IMR-90 (cell line): Measurements from ENCODE around the gene RAB12. TPM values are rescaled to one million over a fixed set of nuclear protein-coding genes. Genes with fewer than 3 reads are reported as not detected.

Experiments
- ATAC-seq: fragments of 200-7000 bp; cut with Tn5 transposase; 2 replicates; pipeline ENCODE4 v1.9.1; 2020; ENCODE audit warnings: low read depth, mild to moderate bottlenecking, moderate library complexity
- BruUV-seq: library from RNA; stranded (reverse); fragments of 400-500 nt; replicated peaks from 2 replicates; lab custom pipeline; 2021; lab: Mats Ljungman, UMichigan
- CTCF ChIA-PET: fragments of 300-600 bp; formaldehyde crosslinking; extraction: SDS; loops from one replicate; lab custom pipeline; 2021; ENCODE audit warnings: antibody characterized with exemption; lab: Yijun Ruan, JAX
- POLR2A ChIA-PET: fragments of 300-600 bp; sonication (Branson Sonifier 250); formaldehyde crosslinking; loops from one replicate; lab custom pipeline; 2022; ENCODE audit warnings: antibody characterized with exemption; ENCODE audit not compliant: unreplicated experiment; lab: Charles Lee
- DNase-seq: peaks from one replicate; pipeline ENCODE4 v3.0.0; 2013
- H2AFZ ChIP-seq: replicated peaks from 2 replicates; pipeline ENCODE3; 2013; ENCODE audit warnings: low read length, mild to moderate bottlenecking; ENCODE audit not compliant: poor library complexity
- H2AK5ac ChIP-seq: 2 replicates; pipeline ENCODE4 v1.6.1; 2013; ENCODE audit warnings: low read depth, low read length, inconsistent platforms
- H2AK9ac ChIP-seq: replicated peaks from 2 replicates; pipeline ENCODE3; 2013; ENCODE audit warnings: mild to moderate bottlenecking, low read depth, low read length, moderate library complexity; ENCODE audit not compliant: poor library complexity
- H2BK120ac ChIP-seq: 2 replicates; pipeline ENCODE4 v1.6.1; 2013; ENCODE audit warnings: low read depth, low read length, inconsistent platforms
- H2BK15ac ChIP-seq: 3 replicates; pipeline ENCODE4 v1.6.1; 2013; ENCODE audit warnings: low read depth, low read length, inconsistent platforms
- H2BK20ac ChIP-seq: 2 replicates; pipeline ENCODE4 v1.6.1; 2013; ENCODE audit warnings: low read depth, mild to moderate bottlenecking, inconsistent platforms, low read length, moderate library complexity
- H2BK5ac ChIP-seq: 2 replicates; pipeline ENCODE4 v1.6.1; 2013; ENCODE audit warnings: mild to moderate bottlenecking, low read depth, low read length, inconsistent platforms; ENCODE audit not compliant: poor library complexity, severe bottlenecking
- H3K14ac ChIP-seq: replicated peaks from 2 replicates; pipeline ENCODE4 v1.6.1; 2013; ENCODE audit warnings: low read depth, low read length, inconsistent platforms
- H3K18ac ChIP-seq: 2 replicates; pipeline ENCODE4 v1.6.1; 2013; ENCODE audit warnings: low read depth, low read length, control low read depth
- H3K23ac ChIP-seq: 2 replicates; pipeline ENCODE4 v1.6.1; 2013; ENCODE audit warnings: low read depth, low read length, inconsistent platforms
- H3K27ac ChIP-seq: 2 replicates; pipeline ENCODE4 v1.5.1; 2013; ENCODE audit warnings: mild to moderate bottlenecking, control low read depth, low read length; ENCODE audit not compliant: insufficient read depth
- H3K27me3 ChIP-seq: 2 replicates; pipeline ENCODE4 v1.6.1; 2013; ENCODE audit warnings: low read length; ENCODE audit not compliant: control insufficient read depth, insufficient read depth
- H3K36me3 ChIP-seq: 2 replicates; pipeline ENCODE4 v1.6.1; 2013; ENCODE audit warnings: low read length, mixed read lengths; ENCODE audit not compliant: control insufficient read depth, insufficient read depth
- H3K4ac ChIP-seq: 2 replicates; pipeline ENCODE4 v1.6.1; 2013; ENCODE audit warnings: low read depth, low read length, inconsistent platforms
- H3K4me1 ChIP-seq: 2 replicates; pipeline ENCODE4 v1.6.1; 2013; ENCODE audit warnings: low read length, mixed read lengths; ENCODE audit not compliant: control insufficient read depth, insufficient read depth
- H3K4me2 ChIP-seq: 2 replicates; pipeline ENCODE4 v1.6.1; 2013; ENCODE audit warnings: low read depth, mild to moderate bottlenecking, control low read depth, low read length, moderate library complexity
- H3K4me3 ChIP-seq: 2 replicates; pipeline ENCODE4 v1.5.1; 2013; ENCODE audit warnings: low read depth, mild to moderate bottlenecking, control low read depth, low read length, moderate library complexity; ENCODE audit not compliant: insufficient read depth
- H3K56ac ChIP-seq: 2 replicates; pipeline ENCODE4 v1.6.1; 2013; ENCODE audit warnings: low read length, inconsistent platforms; ENCODE audit not compliant: insufficient read depth; ENCODE audit errors: extremely low read depth
- H3K79me1 ChIP-seq, 2 experiments: 2 replicates each; pipeline ENCODE4 v1.6.1; 2013; ENCODE audit warnings: low read length in 2 of 2, inconsistent platforms in 1 of 2, low read depth in 1 of 2
- H3K9ac ChIP-seq: 2 replicates; pipeline ENCODE4 v1.6.1; 2013; ENCODE audit warnings: low read depth, low read length, control low read depth
- H3K9me1 ChIP-seq: 2 replicates; pipeline ENCODE4 v1.6.1; 2013; ENCODE audit warnings: low read length, inconsistent platforms; ENCODE audit not compliant: insufficient read depth
- H3K9me3 ChIP-seq: 2 replicates; pipeline ENCODE4 v1.6.1; 2013; ENCODE audit warnings: low read length; ENCODE audit not compliant: control insufficient read depth, insufficient read depth
- H4K20me1 ChIP-seq: 2 replicates; pipeline ENCODE4 v1.6.1; 2013; ENCODE audit warnings: low read length, inconsistent platforms; ENCODE audit not compliant: insufficient read depth
- H4K5ac ChIP-seq: 2 replicates; pipeline ENCODE4 v1.6.1; 2013; ENCODE audit warnings: mild to moderate bottlenecking, low read depth, low read length, control low read depth
- H4K8ac ChIP-seq, 2 experiments: 2 replicates each; pipeline ENCODE4 v1.6.1; 2013; ENCODE audit warnings: low read depth in 2 of 2, low read length in 2 of 2, control low read depth in 1 of 2, inconsistent platforms in 1 of 2
- H4K91ac ChIP-seq: 2 replicates; pipeline ENCODE4 v1.6.1; 2013; ENCODE audit warnings: low read depth, low read length, inconsistent platforms; ENCODE audit not compliant: insufficient read depth
- BHLHE40 ChIP-seq: fragments of 150-350 bp; IDR thresholded peaks from 2 replicates; pipeline ENCODE4 v1.6.1; 2016; ENCODE audit warnings: mild to moderate bottlenecking, low read depth, low read length
- CEBPB ChIP-seq: IDR thresholded peaks from 2 replicates; pipeline ENCODE4 v1.6.1; 2012; ENCODE audit warnings: low read depth, low read length, improper control_type of control experiment
- CHD1 ChIP-seq: IDR thresholded peaks from 2 replicates; pipeline ENCODE4 v1.6.1; 2012; ENCODE audit warnings: low read depth, low read length, improper control_type of control experiment
- FOS ChIP-seq: fragments of 150-350 bp; IDR thresholded peaks from 2 replicates; pipeline ENCODE4 v1.6.1; 2016; ENCODE audit warnings: low read depth, low read length
- MAFK ChIP-seq: IDR thresholded peaks from 2 replicates; pipeline ENCODE4 v1.6.1; 2012; ENCODE audit warnings: low read depth, low read length, improper control_type of control experiment
- MAZ ChIP-seq: IDR thresholded peaks from 2 replicates; pipeline ENCODE4 v1.6.1; 2012; ENCODE audit warnings: low read depth, mild to moderate bottlenecking, low read length, improper control_type of control experiment, moderate library complexity, borderline replicate concordance
- MXI1 ChIP-seq: IDR thresholded peaks from 2 replicates; pipeline ENCODE4 v1.6.1; 2012; ENCODE audit warnings: low read depth, mild to moderate bottlenecking, low read length, moderate library complexity, borderline replicate concordance
- NFE2L2 ChIP-seq: fragments of 150-350 bp; IDR thresholded peaks from 2 replicates; pipeline ENCODE4 v1.6.1; 2016; ENCODE audit warnings: low read depth, mild to moderate bottlenecking, low read length
- POLR2A ChIP-seq: IDR thresholded peaks from 2 replicates; pipeline ENCODE4 v1.6.1; 2012; ENCODE audit warnings: mild to moderate bottlenecking, low read depth, low read length
- RCOR1 ChIP-seq: IDR thresholded peaks from 2 replicates; pipeline ENCODE4 v1.6.1; 2012; ENCODE audit warnings: mild to moderate bottlenecking, low read length, improper control_type of control experiment; ENCODE audit not compliant: insufficient replicate concordance
- RFX5 ChIP-seq: IDR thresholded peaks from 2 replicates; pipeline ENCODE4 v1.8.0; 2012; ENCODE audit warnings: low read depth, mild to moderate bottlenecking, low read length, moderate library complexity
- SMC3 ChIP-seq: fragments of 150-350 bp; IDR thresholded peaks from 2 replicates; pipeline ENCODE4 v1.6.1; 2016; ENCODE audit warnings: low read depth, mild to moderate bottlenecking, antibody characterized with exemption, low read length, moderate library complexity
- WGBS, 2 experiments: methylation state at CpG; one replicate each; pipeline versions ENCODE4 v1.1.5 to v1.1.7; 2013; ENCODE audit warnings: missing lambda C conversion rate in 2 of 2; ENCODE audit not compliant: insufficient read length in 1 of 2; ENCODE audit errors: extremely low coverage in 2 of 2; 5-methylcytosine and 5-hydroxymethylcytosine counted together
- dilution Hi-C: fragments of 300-500 bp; cut with HindIII; formaldehyde crosslinking; loops from one replicate; pipeline ENCODE4 v1.14.3; 2018; ENCODE audit warnings: low sequenced_read_pairs; ENCODE audit not compliant: unreplicated experiment
- in situ Hi-C: fragments of 300-500 bp; cut with MboI; formaldehyde crosslinking; loops from 3 replicates; pipeline ENCODE4 v1.14.3; 2019; ENCODE audit warnings: low sequenced_read_pairs, inconsistent platforms, mixed read lengths
- intact Hi-C: fragments of 100-400 bp; cut with micrococcal nuclease; formaldehyde crosslinking; loops from 2 replicates; pipeline ENCODE4 v1.10.0; 2022
- polyA plus RNA-seq, 3 experiments: library from polyadenylated mRNA; depleted of rRNA; stranded (reverse); fragments of >200 nt; gene quantifications; 2 replicates each; pipeline ENCODE4 v1.2.3, GENCODE V29; 2012; ENCODE audit warnings: low replicate concordance in 1 of 3
- total RNA-seq: library from RNA; depleted of rRNA; stranded (reverse); fragments of >200 nt; gene quantifications from 2 replicates; pipeline ENCODE4 v1.2.3, GENCODE V29; 2012
- TF ChIP-seq, protein P1 (sequence below): fragments of 150-350 bp; IDR thresholded peaks from 2 replicates; pipeline ENCODE4 v1.6.1; 2016; ENCODE audit warnings: low read depth, mild to moderate bottlenecking, low read length, moderate library complexity, borderline replicate concordance
- TF ChIP-seq, protein P2 (sequence below): conservative IDR thresholded peaks from 2 replicates; pipeline ENCODE4 v1.5.1; 2012; ENCODE audit warnings: mild to moderate bottlenecking, low read depth, low read length, improper control_type of control experiment
- TF ChIP-seq, protein P3 (sequence below): fragments of 150-350 bp; IDR thresholded peaks from 2 replicates; pipeline ENCODE4 v1.6.1; 2017; ENCODE audit warnings: mild to moderate bottlenecking, antibody characterized with exemption, low read length, low read depth

Gene RAB12
- total and polyA plus RNA-seq, 2 of the 4 experiments (the other 2 are of a cell fraction): 14.9 to 19.2 TPM

DNA sequence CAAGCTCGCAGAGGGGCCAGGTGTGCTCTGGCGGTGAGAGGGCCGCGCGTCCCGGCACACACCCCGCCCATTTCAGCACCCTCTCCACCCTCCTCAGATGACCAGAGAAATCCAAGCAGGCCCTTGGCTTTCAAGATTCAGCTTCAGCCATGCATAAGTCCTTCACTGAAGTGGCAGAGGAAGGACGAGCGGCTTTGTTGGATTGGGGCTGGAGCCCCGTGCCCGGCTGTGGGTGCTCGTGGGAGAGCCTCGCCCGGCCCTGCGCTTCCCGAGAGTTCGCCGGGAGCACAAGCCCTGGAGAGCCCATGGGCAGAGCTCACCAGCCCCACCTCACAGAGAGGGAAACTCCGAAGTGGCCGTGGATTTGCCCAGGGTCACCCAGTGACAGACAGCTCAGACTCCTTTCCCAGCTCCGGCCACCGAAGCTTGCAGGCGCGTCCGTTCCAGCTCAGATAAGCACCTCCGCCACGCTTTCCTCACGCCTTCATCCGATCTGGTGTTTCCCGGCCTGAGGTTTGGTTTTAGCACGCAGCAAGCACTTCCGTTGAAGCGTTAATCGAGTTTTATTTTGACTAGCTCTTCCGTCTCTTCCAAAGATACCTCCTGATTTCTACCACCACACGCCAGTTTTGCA, 50.5 kb downstream of the RAB12 start:
- Histone ChIP-seq H3K14ac (no peak overlapping the region), H3K56ac (no peak overlapping the region), H2AFZ (no peak overlapping the region), H3K27ac (no peak overlapping the region), H4K5ac (no peak overlapping the region), H4K91ac (no peak overlapping the region), H3K23ac (no peak overlapping the region), H3K4me3 (no peak overlapping the region), H3K9me1 (peaks cover 7% of the 10 kb centered on the region), H2BK120ac (0 out of 2 replicates have a peak overlapping the region, but pooled peaks have one; percentile 5), H4K20me1 (no peaks in the 10 kb centered on the region), H3K79me1 (no peaks in the 10 kb centered on the region), H4K8ac (no peak overlapping the region), H3K27me3 (no peaks in the 10 kb centered on the region), H3K4ac (no peak overlapping the region), H2BK20ac (no peak overlapping the region), H2BK15ac (peak overlapping the region; percentile 37; the same call in 1 of the 3 replicates), H3K18ac (no peak overlapping the region), H3K9me3 (no peaks in the 10 kb centered on the region), H2AK9ac (no peak overlapping the region), H3K4me2 (no peak overlapping the region), H2AK5ac (no peak overlapping the region), H3K9ac (no peak overlapping the region), H3K36me3 (no peaks in the 10 kb centered on the region), H3K4me1 (peaks cover 10% of the 10 kb centered on the region), H2BK5ac (no peak overlapping the region)
- no TSS peak for BruUV-seq
- 90% methylated on average over 6 of the region's 36 CpGs; no CpG with 5 or more reads in 1 of the 2 experiments for WGBS, 2 experiments
- ChIA-PET CTCF (interaction anchor here (1.4 kb wide), 1 partner anchor 328 kb away, joined by 4 read pairs; no protein-coding TSS in a partner anchor), POLR2A (no interaction called here)
- no peak for DNase-seq
- no peak for ATAC-seq
- in situ Hi-C loops: loop anchor here (5.0 kb wide), 1 partner anchor 328 kb away; no protein-coding TSS in a partner anchor
- intact Hi-C loops: loop anchor here (10.0 kb wide), 1 partner anchor 145 kb away; no protein-coding TSS in a partner anchor
- dilution Hi-C loops: no loop called here
- no peak for TF ChIP-seq MAFK
- TF ChIP-seq FOS: no peak
- no peak for TF ChIP-seq NFE2L2
- no peak for TF ChIP-seq RFX5
- TF ChIP-seq, protein P1, sequence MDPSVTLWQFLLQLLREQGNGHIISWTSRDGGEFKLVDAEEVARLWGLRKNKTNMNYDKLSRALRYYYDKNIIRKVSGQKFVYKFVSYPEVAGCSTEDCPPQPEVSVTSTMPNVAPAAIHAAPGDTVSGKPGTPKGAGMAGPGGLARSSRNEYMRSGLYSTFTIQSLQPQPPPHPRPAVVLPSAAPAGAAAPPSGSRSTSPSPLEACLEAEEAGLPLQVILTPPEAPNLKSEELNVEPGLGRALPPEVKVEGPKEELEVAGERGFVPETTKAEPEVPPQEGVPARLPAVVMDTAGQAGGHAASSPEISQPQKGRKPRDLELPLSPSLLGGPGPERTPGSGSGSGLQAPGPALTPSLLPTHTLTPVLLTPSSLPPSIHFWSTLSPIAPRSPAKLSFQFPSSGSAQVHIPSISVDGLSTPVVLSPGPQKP: no peak
- TF ChIP-seq SMC3: no peak
- TF ChIP-seq MAZ: no peak
- no peak for TF ChIP-seq RCOR1
- TF ChIP-seq, protein P2, sequence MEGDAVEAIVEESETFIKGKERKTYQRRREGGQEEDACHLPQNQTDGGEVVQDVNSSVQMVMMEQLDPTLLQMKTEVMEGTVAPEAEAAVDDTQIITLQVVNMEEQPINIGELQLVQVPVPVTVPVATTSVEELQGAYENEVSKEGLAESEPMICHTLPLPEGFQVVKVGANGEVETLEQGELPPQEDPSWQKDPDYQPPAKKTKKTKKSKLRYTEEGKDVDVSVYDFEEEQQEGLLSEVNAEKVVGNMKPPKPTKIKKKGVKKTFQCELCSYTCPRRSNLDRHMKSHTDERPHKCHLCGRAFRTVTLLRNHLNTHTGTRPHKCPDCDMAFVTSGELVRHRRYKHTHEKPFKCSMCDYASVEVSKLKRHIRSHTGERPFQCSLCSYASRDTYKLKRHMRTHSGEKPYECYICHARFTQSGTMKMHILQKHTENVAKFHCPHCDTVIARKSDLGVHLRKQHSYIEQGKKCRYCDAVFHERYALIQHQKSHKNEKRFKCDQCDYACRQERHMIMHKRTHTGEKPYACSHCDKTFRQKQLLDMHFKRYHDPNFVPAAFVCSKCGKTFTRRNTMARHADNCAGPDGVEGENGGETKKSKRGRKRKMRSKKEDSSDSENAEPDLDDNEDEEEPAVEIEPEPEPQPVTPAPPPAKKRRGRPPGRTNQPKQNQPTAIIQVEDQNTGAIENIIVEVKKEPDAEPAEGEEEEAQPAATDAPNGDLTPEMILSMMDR: no peak
- no peak for TF ChIP-seq POLR2A
- TF ChIP-seq CEBPB: no peak
- TF ChIP-seq MXI1: no peak
- no peak for TF ChIP-seq BHLHE40
- TF ChIP-seq, protein P3, sequence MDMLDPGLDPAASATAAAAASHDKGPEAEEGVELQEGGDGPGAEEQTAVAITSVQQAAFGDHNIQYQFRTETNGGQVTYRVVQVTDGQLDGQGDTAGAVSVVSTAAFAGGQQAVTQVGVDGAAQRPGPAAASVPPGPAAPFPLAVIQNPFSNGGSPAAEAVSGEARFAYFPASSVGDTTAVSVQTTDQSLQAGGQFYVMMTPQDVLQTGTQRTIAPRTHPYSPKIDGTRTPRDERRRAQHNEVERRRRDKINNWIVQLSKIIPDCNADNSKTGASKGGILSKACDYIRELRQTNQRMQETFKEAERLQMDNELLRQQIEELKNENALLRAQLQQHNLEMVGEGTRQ: no peak
- no peak for TF ChIP-seq CHD1
